GM18511 (cell line): ENCODE measurements around the gene RPLP1.

ENCODE experiments used
- ATAC-seq: cut with Tn5 transposase; IDR thresholded peaks from one replicate; pipeline ENCODE4 v1.9.1; 2021; ENCODE audit warnings: mild to moderate bottlenecking, moderate library complexity; ENCODE audit not compliant: unreplicated experiment

Gene RPLP1

GRCh38 chr15:69452692-69453521 lies at the start of gene RPLP1:
RPLP1 (plus strand) TSS chr15:69452818; CDS start chr15:69452949, 131 bp downstream.
- peak; percentile 78 for ATAC-seq

DNA sequence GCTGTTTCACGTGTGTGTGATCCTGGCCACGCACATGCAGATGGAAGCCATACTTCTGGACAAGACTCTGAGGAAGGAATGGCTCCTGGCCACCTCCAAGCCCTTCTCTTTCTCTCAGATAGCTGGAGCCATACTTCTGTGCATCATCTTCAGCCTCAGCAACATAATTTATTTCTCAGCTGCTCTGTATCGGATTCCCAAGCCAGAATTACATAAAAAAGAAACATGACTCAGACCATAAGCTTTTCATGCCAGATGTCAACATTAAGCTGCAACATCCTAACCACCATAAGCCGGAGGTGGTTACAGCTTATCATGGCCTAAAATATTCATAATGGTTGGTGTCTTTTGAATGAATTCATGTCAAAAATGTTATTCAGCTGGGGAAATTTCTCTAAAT lies 49.0 kb upstream of the RPLP1 start:
- ATAC-seq = no peak

GRCh38 chr15:69405110-69405509 lies 47.5 kb upstream of the RPLP1 start:
- no peak for ATAC-seq

GRCh38 chr15:69407719-69408400 lies 44.8 kb upstream of the RPLP1 start:
- no peak for ATAC-seq

DNA sequence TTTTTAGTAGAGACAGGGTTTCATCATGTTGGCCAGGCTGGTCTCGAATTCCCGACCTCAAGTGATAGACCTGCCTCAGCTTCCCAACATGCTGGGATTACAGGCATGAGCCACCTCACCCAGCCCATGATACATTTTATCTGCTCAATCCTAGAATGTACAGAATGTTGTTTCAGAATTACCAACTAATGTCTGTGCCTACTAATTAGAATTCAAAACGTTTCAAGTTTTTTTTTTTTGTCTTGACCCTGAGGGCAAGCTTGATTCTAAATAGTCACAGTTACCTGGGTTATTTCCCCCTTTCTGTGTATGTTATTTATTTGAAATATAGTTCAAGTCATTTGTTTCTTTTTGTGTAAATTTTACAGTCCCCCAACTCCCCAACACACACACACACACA lies 43.8 kb upstream of the RPLP1 start:
- no peak for ATAC-seq

GRCh38 chr15:69410248-69410874 lies 42.3 kb upstream of the RPLP1 start:
- ATAC-seq = no peak

GRCh38 chr15:69412274-69412673 lies 40.3 kb upstream of the RPLP1 start:
- ATAC-seq = no peak

DNA sequence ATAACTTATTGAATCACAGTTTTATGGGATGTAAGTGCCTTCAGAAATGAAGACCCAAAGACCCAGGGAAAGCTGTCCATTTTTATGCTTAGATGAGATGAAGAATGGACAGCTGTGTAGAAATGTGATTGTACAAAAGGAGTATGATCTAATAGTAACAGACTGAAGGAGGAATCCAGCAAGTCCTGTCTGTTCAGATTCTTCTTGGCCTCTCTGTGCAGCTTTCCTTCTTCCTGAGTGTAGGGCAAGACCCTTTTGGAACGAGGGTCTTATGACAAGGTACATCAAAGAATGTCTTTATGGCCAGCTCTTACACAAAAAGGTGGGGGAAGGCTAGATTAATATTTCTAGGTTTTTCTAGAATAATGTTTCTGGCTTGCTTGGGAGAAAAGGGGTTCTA lies 39.9 kb upstream of the RPLP1 start:
- ATAC-seq = no peak

DNA sequence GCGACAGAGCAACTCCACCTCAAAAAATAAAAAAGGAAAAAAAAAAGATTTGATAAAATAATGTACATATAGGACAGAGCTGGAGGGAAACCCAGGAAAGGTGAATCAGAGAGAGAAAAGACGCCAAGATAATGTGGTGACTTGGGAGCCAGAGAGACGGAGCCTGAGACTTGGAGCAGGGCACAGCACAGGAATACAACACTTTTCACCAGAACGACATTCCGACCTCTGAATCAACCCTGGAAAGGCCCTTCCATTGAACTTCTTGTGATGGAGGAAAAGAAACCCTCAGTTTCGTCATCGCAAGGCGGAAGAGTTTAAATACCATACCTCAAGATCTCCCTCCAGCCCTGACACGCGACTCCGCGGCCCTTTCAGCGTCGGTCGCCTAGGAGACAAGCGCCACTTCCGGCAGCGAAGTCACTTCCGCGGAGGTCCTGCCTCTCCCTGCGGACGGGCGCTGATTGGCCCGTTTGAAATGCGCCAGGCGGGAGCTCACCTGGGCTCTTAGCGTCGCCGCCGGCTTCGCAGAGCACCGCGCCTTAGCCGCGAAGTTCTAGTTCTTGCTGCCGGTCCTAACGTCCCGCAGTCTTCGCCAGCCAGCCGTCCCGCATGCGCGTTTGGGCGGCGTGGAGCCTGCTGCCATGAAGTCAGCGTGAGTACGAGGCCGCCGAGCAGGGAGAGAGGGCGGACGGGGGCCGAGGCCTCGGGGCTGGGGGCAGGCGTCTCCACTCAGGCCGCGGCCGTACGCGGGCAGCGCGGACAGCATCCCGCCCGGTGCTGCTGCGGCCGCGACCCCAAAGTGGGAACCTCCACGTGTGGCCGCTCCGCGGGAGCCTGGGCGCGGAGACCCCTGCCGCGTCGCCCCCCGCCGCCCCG lies 38.6 kb upstream of the RPLP1 start, which contains the start of gene KIF23:
Gene KIF23, plus strand, starts transcription at position 528 of the 879 bp plus-strand sequence. Its CDS starts 117 bp downstream, at position 645.
- peak; percentile 94 for ATAC-seq

GRCh38 chr15:69414701-69415167 lies 37.9 kb upstream of the RPLP1 start:
- peak; percentile 56 for ATAC-seq

DNA sequence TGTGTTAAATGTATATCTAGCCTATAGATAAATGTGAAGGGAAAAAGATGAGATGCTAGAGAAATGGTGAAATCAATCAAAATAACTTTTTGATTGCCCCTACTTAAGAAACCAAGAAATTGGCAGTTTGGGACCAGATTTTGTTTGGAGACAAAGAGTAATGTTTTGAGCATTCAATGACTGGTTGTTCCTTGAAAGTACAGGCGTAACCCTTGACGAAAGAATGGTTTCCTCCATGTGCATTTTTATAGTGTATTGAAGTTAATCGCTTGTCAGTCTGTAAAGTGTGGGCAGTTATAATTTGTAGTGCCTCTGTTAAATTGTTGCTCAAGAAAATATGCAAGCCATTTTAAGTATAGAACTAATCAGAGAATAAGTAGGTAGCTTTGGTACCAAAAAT lies 37.2 kb upstream of the RPLP1 start:
- no peak for ATAC-seq

DNA sequence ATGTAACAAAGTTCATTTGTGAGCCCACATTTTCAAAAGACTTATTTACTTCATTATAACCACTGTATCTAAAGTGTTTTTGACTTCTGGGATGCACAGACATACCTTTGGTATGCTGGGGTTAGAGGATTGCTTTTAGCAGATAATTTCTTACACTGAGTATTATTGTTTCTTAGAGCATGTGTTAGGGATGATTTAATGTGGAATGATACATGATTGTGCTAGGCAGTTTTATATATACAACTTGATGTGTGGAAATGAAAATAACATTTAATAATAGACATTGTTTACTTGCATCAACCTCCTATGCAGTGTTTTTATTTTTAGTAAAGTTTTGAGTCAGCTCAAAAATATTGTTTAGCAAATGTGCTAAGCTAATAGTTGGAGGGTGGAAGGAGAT lies 35.0 kb upstream of the RPLP1 start:
- ATAC-seq = no peak

DNA sequence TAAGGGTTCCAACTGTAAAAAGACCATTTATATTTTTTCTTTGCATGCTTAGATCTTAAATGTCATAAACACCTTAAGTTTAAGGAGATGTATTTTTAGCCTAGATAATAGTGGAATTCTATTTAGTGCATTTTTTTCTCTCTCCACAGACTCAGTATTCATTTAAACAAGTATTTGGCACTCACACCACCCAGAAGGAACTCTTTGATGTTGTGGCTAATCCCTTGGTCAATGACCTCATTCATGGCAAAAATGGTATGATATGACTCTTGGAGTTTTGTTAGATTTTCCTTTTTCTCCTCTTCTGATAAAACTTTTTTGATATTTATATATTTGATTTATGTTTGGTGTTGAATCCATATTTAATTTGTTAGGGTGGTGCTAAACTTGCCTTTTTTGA lies 31.1 kb upstream of the RPLP1 start:
- no peak for ATAC-seq

DNA sequence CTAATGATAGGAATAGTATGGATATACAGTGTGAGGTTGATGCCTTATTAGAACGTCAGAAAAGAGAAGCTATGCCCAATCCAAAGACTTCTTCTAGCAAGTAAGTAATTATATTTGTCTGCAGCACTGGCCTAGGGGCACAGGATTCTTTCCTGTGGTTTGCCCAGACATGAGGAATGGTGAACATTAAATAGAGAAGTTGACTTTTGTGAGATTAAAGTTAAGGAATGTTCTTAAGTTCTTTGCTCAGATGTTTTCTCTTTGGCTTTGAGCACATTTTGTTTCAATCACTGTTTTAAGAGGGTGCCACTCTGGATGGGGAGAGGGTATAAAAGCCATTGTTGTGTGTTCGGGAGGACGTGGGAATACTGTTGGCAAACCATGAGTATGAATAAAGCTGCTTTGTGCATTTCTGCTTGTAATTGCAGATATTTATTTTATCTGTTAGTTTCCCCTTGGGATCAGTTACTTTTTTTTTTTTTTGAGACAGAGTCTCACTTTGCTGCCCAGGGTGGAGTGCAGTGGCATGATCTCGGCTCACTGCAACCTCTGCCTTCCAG lies 30.2 kb upstream of the RPLP1 start:
- ATAC-seq = no peak

DNA sequence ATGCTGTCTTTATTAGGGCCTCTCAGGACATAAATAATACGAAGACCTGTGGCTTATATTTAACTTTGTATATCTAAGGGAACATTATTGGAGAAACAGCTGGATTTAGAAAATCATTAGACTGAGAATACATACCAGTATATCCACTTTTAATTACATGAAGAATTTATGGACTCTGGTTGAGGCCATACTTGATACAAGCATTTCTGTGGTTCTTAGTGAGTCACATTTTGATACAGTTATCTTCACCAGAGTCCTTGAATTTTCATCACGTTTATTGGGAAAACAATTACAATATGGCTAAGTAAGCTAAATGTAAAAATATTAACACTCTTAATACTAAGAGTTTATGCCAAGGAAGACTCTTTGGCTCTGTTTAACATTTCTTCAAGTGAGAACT lies 28.6 kb upstream of the RPLP1 start:
- ATAC-seq = no peak

DNA sequence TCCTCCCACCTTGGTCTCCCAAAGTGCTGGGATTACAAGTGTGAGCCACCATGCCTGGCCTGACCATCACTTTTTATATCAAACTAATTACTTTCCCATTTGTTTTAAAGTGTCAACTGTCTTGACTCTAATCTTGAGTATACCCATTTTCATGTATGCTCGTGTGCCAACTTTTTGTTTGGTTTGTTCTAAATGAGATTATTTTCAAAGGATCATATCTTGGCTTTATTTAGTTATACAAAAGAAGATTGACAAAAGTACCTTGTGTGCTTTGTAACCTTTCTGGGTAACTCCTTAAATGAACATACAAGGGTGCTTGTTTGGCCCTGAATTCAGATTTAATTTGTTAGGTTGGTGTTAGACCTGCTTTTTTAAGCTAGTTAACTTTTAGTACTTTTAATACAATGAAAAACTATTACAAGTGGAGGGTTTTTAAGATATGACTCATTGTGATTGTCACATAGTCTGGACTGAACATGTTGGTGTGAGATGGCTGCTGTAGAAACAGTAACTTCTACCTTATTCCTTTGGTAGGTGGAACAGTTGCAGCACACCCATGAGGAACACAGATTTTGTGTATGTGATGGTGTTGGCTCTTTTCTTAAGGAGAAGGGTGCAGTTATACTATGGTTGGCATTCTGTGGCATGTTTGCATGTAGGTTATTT lies 27.7 kb upstream of the RPLP1 start:
- ATAC-seq = no peak

- ATAC-seq = no peak
These were observed 18.8 kb upstream of the RPLP1 start for GRCh38 chr15:69433831-69434230.

DNA sequence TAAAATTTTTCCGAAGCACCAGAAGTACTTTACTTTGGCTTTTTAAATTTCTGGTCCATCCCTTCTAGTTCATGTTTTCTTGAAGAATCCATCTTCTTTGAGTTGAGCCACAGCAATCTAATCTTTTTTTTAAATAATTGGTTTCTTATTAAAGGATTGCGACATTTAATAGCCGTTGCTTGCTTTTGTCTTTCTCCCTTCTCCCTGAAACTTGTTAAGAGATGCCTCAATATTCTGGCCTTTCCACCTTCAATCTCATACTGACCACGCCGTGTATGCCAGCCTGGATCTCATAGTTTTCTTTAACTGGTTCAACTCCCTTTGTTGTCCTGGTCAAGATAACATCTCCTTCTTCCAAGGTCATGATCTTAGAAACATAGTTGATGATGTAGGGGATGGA lies 18.4 kb upstream of the RPLP1 start:
- ATAC-seq = no peak

DNA sequence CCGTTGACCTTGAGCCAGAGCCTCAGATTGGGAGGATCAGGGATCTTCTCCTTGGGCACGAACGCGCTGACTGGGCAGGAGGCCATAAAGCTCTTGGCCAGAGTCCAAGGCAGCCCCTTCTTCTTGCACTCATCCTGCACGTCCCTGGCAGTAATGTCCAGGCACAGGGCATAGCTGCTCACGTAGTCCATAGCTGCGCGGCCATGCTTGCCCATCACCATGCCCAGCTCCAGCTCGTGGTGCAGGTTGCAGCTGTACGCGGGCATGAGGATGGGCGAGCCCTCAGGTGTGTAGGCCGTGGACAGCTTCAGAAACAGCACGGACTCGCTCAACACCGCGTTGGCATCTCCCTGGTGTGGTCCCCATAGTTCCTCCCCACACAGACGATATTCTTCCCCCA lies 17.9 kb upstream of the RPLP1 start:
- no peak for ATAC-seq

DNA sequence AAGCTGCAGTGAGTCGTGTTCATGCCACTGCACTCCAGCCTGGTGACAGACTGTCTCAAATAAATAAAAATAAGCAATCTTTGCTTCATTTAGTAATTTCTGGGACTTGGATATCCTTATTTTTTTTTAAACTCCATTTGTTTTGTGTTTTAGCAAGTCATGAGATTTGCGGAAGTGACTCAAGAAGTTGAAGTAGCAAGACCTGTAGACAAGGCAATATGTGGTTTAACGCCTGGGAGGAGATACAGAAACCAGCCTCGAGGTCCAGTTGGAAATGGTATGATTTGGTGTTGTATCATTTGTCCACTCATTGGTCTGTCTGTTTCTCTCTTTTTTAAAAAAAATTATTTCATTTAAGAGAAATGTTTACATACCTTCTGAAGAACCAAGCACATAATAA lies 16.6 kb upstream of the RPLP1 start:
- no peak for ATAC-seq
